Ishikawa (cell line): ENCODE data around the gene GIMAP5.

ENCODE experiments used
- CEBPB ChIP-seq: IDR thresholded peaks from 2 replicates; pipeline ENCODE4 v1.6.1; 2012
- CREB1 ChIP-seq: IDR thresholded peaks from 2 replicates; pipeline ENCODE4 v1.6.1; 2012; ENCODE audit warnings: low read depth
- EGR1 ChIP-seq: IDR thresholded peaks from 2 replicates; pipeline ENCODE4 v1.6.1; 2012
- EP300 ChIP-seq: IDR thresholded peaks from 2 replicates; pipeline ENCODE4 v1.6.1; 2012; ENCODE audit warnings: borderline replicate concordance
- FOXM1 ChIP-seq: IDR thresholded peaks from 2 replicates; pipeline ENCODE4 v1.6.1; 2012; ENCODE audit warnings: low read depth, borderline replicate concordance
- MAX ChIP-seq: IDR thresholded peaks from 2 replicates; pipeline ENCODE4 v1.6.1; 2012
- NFIC ChIP-seq: IDR thresholded peaks from 2 replicates; pipeline ENCODE4 v1.6.1; 2012
- RAD21 ChIP-seq: IDR thresholded peaks from 2 replicates; pipeline ENCODE4 v1.6.1; 2012; ENCODE audit warnings: low read depth
- REST ChIP-seq: IDR thresholded peaks from 2 replicates; pipeline ENCODE4 v1.6.1; 2012; ENCODE audit warnings: low read depth, mild to moderate bottlenecking
- TAF1 ChIP-seq: IDR thresholded peaks from 2 replicates; pipeline ENCODE4 v1.6.1; 2012; ENCODE audit warnings: low read depth, mild to moderate bottlenecking
- TCF12 ChIP-seq: IDR thresholded peaks from 2 replicates; pipeline ENCODE4 v1.6.1; 2012; ENCODE audit warnings: low read depth
- USF1 ChIP-seq: IDR thresholded peaks from 2 replicates; pipeline ENCODE4 v1.6.1; 2012
- YY1 ChIP-seq: IDR thresholded peaks from 2 replicates; pipeline ENCODE4 v1.6.1; 2012; ENCODE audit warnings: low read depth

- TF ChIP-seq EP300 (no peak), REST (no peak), TAF1 (no peak), MAX (no peak), YY1 (no peak), FOXM1 (no peak), TCF12 (no peak), USF1 (no peak), CREB1 (no peak), RAD21 (no peak), EGR1 (no peak), NFIC (no peak), CEBPB (no peak)
Measured at GRCh38 chr7:150756166-150756565, 18.9 kb downstream of the GIMAP5 start.
